HepG2 (cell line): ENCODE measurements around the gene TMUB1. TPM values are rescaled to one million over a fixed set of nuclear protein-coding genes. Genes with fewer than 3 reads are reported as not detected.

Experiments
- CHD2 ChIP-seq: IDR thresholded peaks from 2 replicates; pipeline ENCODE4 v1.6.1; 2011; ENCODE audit warnings: low read depth, low read length, improper control_type of control experiment
- EEA1 ChIP-seq: sonication (generic); formaldehyde crosslinking; IDR thresholded peaks from 2 replicates; pipeline ENCODE4 v1.5.1; 2020; ENCODE audit warnings: mild to moderate bottlenecking, missing genetic modification reagents, borderline replicate concordance
- ESRRA ChIP-seq: sonication (generic); formaldehyde crosslinking; IDR thresholded peaks from 2 replicates; pipeline ENCODE4 v1.5.1; 2020; ENCODE audit warnings: mild to moderate bottlenecking, low read depth, missing genetic modification reagents
- FOXM1 ChIP-seq: sonication (generic); formaldehyde crosslinking; IDR thresholded peaks from 2 replicates; pipeline ENCODE4 v1.5.0; 2020; ENCODE audit warnings: missing genetic modification reagents
- HNRNPUL1 ChIP-seq: fragments of 200-400 bp; formaldehyde crosslinking; IDR thresholded peaks from 2 replicates; pipeline ENCODE4 v1.6.1; 2017; ENCODE audit warnings: low read depth, mild to moderate bottlenecking, low read length, moderate library complexity
- HOXA5 ChIP-seq: sonication (generic); formaldehyde crosslinking; IDR thresholded peaks from 2 replicates; pipeline ENCODE4 v1.4.0; 2020; ENCODE audit warnings: missing genetic modification reagents
- HOXD1 ChIP-seq: sonication (generic); formaldehyde crosslinking; IDR thresholded peaks from 2 replicates; pipeline ENCODE4 v1.5.0; 2020; ENCODE audit warnings: missing genetic modification reagents
- IKZF1 ChIP-seq: fragments of 450-650 bp; IDR thresholded peaks from 2 replicates; pipeline ENCODE4 v1.7.1; 2016
- IRF2 ChIP-seq: IDR thresholded peaks from 2 replicates; pipeline ENCODE4 v1.6.1; 2018; ENCODE audit warnings: missing genetic modification reagents, missing compliant biosample characterization
- NFKBIZ ChIP-seq: IDR thresholded peaks from 2 replicates; pipeline ENCODE4 v1.6.1; 2018; ENCODE audit warnings: missing genetic modification reagents, missing compliant biosample characterization
- RXRB ChIP-seq: IDR thresholded peaks from 2 replicates; pipeline ENCODE4 v1.6.1; 2016; ENCODE audit warnings: borderline replicate concordance, missing genetic modification reagents, missing compliant biosample characterization
- STAG1 ChIP-seq: sonication (generic); formaldehyde crosslinking; IDR thresholded peaks from 2 replicates; pipeline ENCODE4 v1.4.0; 2020; ENCODE audit warnings: missing genetic modification reagents
- TFDP2 ChIP-seq: sonication (generic); formaldehyde crosslinking; IDR thresholded peaks from 2 replicates; pipeline ENCODE4 v1.4.0; 2020; ENCODE audit warnings: missing genetic modification reagents
- ZBTB10 ChIP-seq: sonication (generic); formaldehyde crosslinking; IDR thresholded peaks from 2 replicates; pipeline ENCODE4 v1.4.0; 2020; ENCODE audit warnings: missing genetic modification reagents, borderline replicate concordance
- ZBTB7B ChIP-seq: sonication (generic); formaldehyde crosslinking; IDR thresholded peaks from 2 replicates; pipeline ENCODE4 v1.4.0; 2020; ENCODE audit warnings: missing genetic modification reagents
- ZNF558 ChIP-seq: sonication (generic); formaldehyde crosslinking; IDR thresholded peaks from 2 replicates; pipeline ENCODE4 v1.9.0; 2022; ENCODE audit warnings: mild to moderate bottlenecking, missing genetic modification reagents, borderline replicate concordance
- ZNF672 ChIP-seq: sonication (generic); formaldehyde crosslinking; IDR thresholded peaks from 2 replicates; pipeline ENCODE4 v1.8.1; 2022; ENCODE audit warnings: missing genetic modification reagents
- ZNF883 ChIP-seq: sonication (generic); formaldehyde crosslinking; IDR thresholded peaks from 2 replicates; pipeline ENCODE4 v1.5.1; 2020; ENCODE audit warnings: mild to moderate bottlenecking, missing genetic modification reagents; ENCODE audit errors: not compliant biosample characterization
- ZSCAN22 ChIP-seq: sonication (generic); formaldehyde crosslinking; IDR thresholded peaks from 2 replicates; pipeline ENCODE4 v1.4.0; 2020; ENCODE audit warnings: mild to moderate bottlenecking, missing genetic modification reagents
- ZSCAN9 ChIP-seq: IDR thresholded peaks from 2 replicates; pipeline ENCODE4 v1.6.1; 2016; ENCODE audit warnings: borderline replicate concordance
- polyA plus RNA-seq, 8 experiments: library from polyadenylated mRNA; depleted of rRNA in 3 of 8; stranded (reverse) in 7 of 8; unstranded in 1 of 8; fragments of >200 nt; fragmentation: Illumina TruSeq in 4 of 8; extraction: Trizol in 4 of 8; gene quantifications; 2 replicates each; pipeline versions ENCODE4 v1.2.1 to v1.2.3, GENCODE V29; 2011 to 2016; ENCODE audit warnings: low read depth in 4 of 8, missing spikeins in 1 of 8, mixed read lengths in 1 of 8; ENCODE audit not compliant: insufficient read depth in 1 of 8
- total RNA-seq, 5 experiments: library from RNA; depleted of rRNA; stranded (reverse); fragments of >200 nt; fragmentation: Illumina TruSeq; extraction: Trizol; gene quantifications; 2 replicates each; pipeline ENCODE4 v1.2.3, GENCODE V29; 2016; ENCODE audit warnings: low read depth in 1 of 5
- TF ChIP-seq, protein P1 (sequence below): IDR thresholded peaks from 2 replicates; pipeline ENCODE4 v1.6.1; 2016; ENCODE audit warnings: low read depth, control low read depth
- TF ChIP-seq, protein P2 (sequence below): sonication (generic); formaldehyde crosslinking; IDR thresholded peaks from 2 replicates; pipeline ENCODE4 v1.8.0; 2022; ENCODE audit warnings: mild to moderate bottlenecking, missing genetic modification reagents, moderate library complexity
- TF ChIP-seq, protein P3 (sequence below): sonication (generic); formaldehyde crosslinking; conservative IDR thresholded peaks from 2 replicates; pipeline ENCODE4 v1.4.0; 2020; ENCODE audit warnings: missing genetic modification reagents

The TMUB1 gene
- total and polyA plus RNA-seq, 2 of the 13 experiments (the other 11 are each of a cell fraction or from before 2014, with no cell fraction given) = 44.8 to 51.6 TPM

DNA sequence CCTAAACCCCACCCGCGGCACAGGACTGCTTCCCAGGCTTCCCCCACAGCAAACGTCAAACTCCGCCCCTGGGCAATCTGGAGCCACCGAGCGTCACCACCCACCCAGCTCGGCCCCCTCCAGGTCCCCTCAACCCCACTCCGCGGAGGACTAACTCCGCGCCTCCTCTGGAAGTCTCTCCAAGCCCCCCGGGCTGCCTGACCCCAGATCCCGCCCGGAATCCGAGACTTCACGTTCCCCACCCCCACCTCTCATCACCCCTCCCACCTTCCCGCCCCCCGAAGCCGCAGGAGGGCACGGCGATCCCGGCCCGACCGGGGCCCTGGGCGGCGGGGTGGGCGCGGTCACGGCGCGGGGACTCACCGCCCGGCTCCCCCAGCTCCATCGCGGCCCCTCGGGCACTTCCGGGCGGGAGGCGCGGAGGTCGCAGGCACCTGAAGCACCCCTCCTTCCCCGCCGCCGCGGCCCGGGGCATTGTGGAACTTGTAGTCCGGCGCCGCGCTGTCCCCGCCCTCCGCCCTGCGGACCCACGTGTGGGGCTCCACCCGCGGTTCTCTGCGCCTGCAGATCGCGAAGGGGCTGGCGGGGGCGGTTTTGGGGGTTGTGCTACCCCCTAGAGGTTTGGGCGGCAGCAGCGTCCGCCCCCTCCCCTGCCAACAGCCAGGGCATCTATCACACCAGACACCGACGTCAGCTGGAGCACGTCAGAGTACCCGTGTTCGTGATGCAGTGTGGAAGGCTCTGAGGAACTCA, at the start of gene TMUB1 (continued):
- TF ChIP-seq, protein P1, sequence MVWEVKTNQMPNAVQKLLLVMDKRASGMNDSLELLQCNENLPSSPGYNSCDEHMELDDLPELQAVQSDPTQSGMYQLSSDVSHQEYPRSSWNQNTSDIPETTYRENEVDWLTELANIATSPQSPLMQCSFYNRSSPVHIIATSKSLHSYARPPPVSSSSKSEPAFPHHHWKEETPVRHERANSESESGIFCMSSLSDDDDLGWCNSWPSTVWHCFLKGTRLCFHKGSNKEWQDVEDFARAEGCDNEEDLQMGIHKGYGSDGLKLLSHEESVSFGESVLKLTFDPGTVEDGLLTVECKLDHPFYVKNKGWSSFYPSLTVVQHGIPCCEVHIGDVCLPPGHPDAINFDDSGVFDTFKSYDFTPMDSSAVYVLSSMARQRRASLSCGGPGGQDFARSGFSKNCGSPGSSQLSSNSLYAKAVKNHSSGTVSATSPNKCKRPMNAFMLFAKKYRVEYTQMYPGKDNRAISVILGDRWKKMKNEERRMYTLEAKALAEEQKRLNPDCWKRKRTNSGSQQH (CRISPR knock-in tag) = peak; percentile 79
- TF ChIP-seq, protein P2, sequence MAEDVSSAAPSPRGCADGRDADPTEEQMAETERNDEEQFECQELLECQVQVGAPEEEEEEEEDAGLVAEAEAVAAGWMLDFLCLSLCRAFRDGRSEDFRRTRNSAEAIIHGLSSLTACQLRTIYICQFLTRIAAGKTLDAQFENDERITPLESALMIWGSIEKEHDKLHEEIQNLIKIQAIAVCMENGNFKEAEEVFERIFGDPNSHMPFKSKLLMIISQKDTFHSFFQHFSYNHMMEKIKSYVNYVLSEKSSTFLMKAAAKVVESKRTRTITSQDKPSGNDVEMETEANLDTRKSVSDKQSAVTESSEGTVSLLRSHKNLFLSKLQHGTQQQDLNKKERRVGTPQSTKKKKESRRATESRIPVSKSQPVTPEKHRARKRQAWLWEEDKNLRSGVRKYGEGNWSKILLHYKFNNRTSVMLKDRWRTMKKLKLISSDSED (CRISPR knock-in tag) = no peak
- TF ChIP-seq EEA1 = no peak
- no peak for TF ChIP-seq HNRNPUL1
- TF ChIP-seq IKZF1 = no peak
- 0 out of 2 replicates have a peak, but pooled peaks have one; percentile 46 for TF ChIP-seq CHD2
- no peak for TF ChIP-seq RXRB (CRISPR knock-in tag)
- TF ChIP-seq NFKBIZ (CRISPR knock-in tag) = no peak
- 0 out of 2 replicates have a peak, but pooled peaks have one; percentile 40 for TF ChIP-seq HOXA5 (CRISPR knock-in tag)
- TF ChIP-seq ZSCAN9 (CRISPR knock-in tag) = no peak
- TF ChIP-seq TFDP2 (CRISPR knock-in tag) = peak; percentile 55; the same call in 1 of the 2 replicates
- TF ChIP-seq ESRRA (CRISPR knock-in tag) = no peak
- peak; percentile 65 for TF ChIP-seq ZNF883 (CRISPR knock-in tag)
- no peak for TF ChIP-seq ZNF672 (CRISPR knock-in tag)
- TF ChIP-seq, protein P3, sequence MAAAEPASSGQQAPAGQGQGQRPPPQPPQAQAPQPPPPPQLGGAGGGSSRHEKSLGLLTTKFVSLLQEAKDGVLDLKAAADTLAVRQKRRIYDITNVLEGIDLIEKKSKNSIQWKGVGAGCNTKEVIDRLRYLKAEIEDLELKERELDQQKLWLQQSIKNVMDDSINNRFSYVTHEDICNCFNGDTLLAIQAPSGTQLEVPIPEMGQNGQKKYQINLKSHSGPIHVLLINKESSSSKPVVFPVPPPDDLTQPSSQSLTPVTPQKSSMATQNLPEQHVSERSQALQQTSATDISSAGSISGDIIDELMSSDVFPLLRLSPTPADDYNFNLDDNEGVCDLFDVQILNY (CRISPR knock-in tag) = no peak
- no peak for TF ChIP-seq ZSCAN22 (CRISPR knock-in tag)
- TF ChIP-seq IRF2 (CRISPR knock-in tag) = peak; percentile 64
- TF ChIP-seq FOXM1 (CRISPR knock-in tag) = 0 out of 2 replicates have a peak, but pooled peaks have one; percentile 55
- peak; percentile 8; the same call in 1 of the 2 replicates for TF ChIP-seq STAG1
- TF ChIP-seq ZBTB7B (CRISPR knock-in tag) = no peak
- no peak for TF ChIP-seq ZBTB10 (CRISPR knock-in tag)
- no peak for TF ChIP-seq ZNF558
- peak; percentile 49; the same call in 1 of the 2 replicates for TF ChIP-seq HOXD1 (CRISPR knock-in tag)
